Vagina (tissue), 2 donors: ENCODE measurements around the gene ACOXL.

Experiments used
- CTCF ChIP-seq, 3 experiments: fragments of 450-650 bp in 2 of 3; fragments of 200-600 bp in 1 of 3; sonication (generic) in 1 of 3; IDR thresholded peaks; one replicate each; pipeline ENCODE4 v1.5.1; 2017 to 2019; ENCODE audit warnings: antibody characterized with exemption in 3 of 3, mild to moderate bottlenecking in 2 of 3, moderate library complexity in 2 of 3
- POLR2A ChIP-seq, 2 donors: fragments of 450-650 bp; IDR thresholded peaks; one replicate each; pipeline ENCODE4 v1.6.1; 2017; ENCODE audit warnings: antibody characterized with exemption in 2 of 2, mild to moderate bottlenecking in 2 of 2, moderate library complexity in 2 of 2

- TF ChIP-seq CTCF (IDR thresholded peaks at IDR 0.05): no peak
- no peak for TF ChIP-seq POLR2A (IDR thresholded peaks at IDR 0.05)
Observed at GRCh38 chr2:110748489-110748867, 16.1 kb downstream of the ACOXL start.
